ENCODE data around the gene SLC30A7. TPM values are rescaled to one million over a fixed set of nuclear protein-coding genes. Genes with fewer than 3 reads are reported as not detected.

The SLC30A7 gene
- total RNA-seq, 6 experiments from 2014 or later: 27.7 to 36.8 (median 34.8) TPM

DNA sequence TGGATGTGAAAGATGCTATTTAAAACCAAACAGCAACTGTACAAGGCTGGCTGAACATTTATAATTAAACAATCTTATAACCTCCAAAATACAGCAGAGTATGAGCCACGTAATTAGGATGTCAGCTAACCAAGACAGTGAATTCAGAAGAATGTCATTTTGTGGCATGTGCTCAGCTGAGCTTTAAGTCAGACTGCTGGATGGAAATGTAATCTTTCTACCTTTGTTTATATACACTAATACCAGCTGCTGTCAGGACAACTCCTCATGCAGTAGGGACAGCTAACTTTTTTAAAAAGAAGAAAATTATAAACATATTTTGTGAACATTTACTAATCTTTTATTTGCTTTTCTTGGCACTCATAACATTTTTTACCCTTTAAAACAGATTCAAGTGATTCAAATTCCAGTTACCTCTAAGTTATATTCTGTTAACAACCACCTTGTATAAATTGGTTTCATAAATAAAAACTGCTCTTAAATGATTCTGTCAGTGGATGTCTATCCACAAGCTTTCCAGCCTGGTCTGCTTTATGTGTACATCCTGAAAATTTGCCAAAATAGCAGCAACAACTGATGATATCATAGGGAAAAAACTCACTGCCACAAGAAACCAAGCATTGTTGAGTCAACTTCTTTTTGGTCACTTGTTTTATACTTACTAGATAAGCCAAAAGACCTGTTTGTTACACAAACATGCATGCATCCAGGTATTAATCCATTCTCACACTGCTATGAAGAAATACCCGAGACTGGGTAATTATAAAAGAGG, 93.6 kb downstream of the SLC30A7 start:
- Mint-ChIP-seq H3K27me3 (ENCODE audit: insufficient read depth) (no peaks in the 10 kb centered on the region), H3K4me3 (no peak overlapping the region), H3K36me3 (ENCODE audit: low read depth) (peaks cover 47% of the 10 kb centered on the region), H3K4me1 (ENCODE audit: low read depth) (peaks cover 23% of the 10 kb centered on the region), H3K27ac (peak overlapping the region; percentile 76), H3K9me3 (no peaks in the 10 kb centered on the region)
- DNase-seq: peak; percentile 89
- TF ChIP-seq, protein P1, sequence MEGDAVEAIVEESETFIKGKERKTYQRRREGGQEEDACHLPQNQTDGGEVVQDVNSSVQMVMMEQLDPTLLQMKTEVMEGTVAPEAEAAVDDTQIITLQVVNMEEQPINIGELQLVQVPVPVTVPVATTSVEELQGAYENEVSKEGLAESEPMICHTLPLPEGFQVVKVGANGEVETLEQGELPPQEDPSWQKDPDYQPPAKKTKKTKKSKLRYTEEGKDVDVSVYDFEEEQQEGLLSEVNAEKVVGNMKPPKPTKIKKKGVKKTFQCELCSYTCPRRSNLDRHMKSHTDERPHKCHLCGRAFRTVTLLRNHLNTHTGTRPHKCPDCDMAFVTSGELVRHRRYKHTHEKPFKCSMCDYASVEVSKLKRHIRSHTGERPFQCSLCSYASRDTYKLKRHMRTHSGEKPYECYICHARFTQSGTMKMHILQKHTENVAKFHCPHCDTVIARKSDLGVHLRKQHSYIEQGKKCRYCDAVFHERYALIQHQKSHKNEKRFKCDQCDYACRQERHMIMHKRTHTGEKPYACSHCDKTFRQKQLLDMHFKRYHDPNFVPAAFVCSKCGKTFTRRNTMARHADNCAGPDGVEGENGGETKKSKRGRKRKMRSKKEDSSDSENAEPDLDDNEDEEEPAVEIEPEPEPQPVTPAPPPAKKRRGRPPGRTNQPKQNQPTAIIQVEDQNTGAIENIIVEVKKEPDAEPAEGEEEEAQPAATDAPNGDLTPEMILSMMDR (IDR thresholded peaks at IDR 0.05): no peak

DNA sequence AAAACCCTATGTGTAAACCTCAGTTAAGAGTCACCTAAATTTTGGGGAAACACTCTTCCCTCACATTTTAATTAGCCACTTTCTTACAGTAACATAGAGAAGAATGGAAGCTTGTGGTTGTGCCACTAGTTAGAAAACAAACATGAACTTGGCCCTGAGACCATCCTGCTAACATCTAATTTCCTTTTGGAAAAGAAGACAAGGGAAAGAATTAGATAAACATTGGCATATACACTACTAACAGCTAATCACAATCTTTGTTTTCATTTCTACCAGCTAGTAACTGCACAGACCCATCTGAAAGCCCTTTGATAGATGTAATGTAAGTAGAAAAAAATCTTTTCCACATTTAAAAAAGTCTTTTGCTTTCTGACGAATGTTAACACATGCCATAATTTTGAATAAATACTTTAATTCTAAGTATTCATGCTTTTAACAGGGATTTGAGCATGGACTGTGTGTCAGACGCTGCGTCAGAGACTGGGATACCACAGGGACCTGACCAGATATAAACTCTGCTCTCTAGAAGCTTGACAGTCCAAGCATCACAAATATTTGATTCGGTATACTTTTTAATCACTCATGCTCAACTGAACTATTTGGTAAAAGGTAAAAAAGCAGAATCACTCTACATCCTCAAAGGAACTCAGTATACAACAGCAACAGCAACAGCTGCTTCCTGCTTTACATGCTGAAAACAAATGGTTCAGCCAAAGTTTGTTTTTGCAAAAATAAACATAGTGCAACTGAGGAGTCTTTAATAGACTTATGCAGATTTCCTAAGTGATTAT, 99.5 kb downstream of the SLC30A7 start:
- Mint-ChIP-seq H3K27me3 (ENCODE audit: insufficient read depth) (no peaks in the 10 kb centered on the region), H3K27ac (no peak overlapping the region)

DNA sequence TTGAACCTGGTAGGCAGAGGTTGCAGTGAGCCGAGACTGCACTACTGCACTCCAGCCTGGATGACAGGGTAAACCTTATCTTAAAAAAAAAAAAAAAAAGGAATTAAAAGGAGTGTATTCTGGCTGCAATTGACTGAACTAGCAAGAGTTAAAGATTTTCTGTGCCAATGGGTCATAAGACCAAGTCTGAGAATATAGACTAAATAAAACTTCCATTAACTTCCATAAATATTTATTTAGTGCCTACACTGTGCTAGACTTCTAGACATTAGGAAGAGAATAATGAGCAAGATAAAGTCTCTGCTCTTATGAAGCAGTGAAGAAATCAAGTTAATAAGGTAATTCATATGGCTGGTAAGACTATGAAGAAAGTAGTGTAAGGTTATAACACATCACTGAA, 102.5 kb downstream of the SLC30A7 start:
- no peaks in the 10 kb centered on the region for H3K27me3 Mint-ChIP-seq (ENCODE audit: insufficient read depth)
- H3K36me3 Mint-ChIP-seq (ENCODE audit: low read depth): peaks cover 21% of the 10 kb centered on the region
- H3K27ac Mint-ChIP-seq: no peak overlapping the region
- TF ChIP-seq, protein P1 (IDR thresholded peaks at IDR 0.05): no peak
- no peak for DNase-seq
- peaks cover 18% of the 10 kb centered on the region for H3K4me1 Mint-ChIP-seq (ENCODE audit: low read depth)
- H3K4me3 Mint-ChIP-seq: no peak overlapping the region
- no peaks in the 10 kb centered on the region for H3K9me3 Mint-ChIP-seq

More for the DNA sequence above, 99.5 kb downstream of the SLC30A7 start:
- Mint-ChIP-seq H3K36me3 (ENCODE audit: low read depth) (peaks cover 31% of the 10 kb centered on the region), H3K9me3 (no peaks in the 10 kb centered on the region), H3K4me1 (ENCODE audit: low read depth) (peaks cover 6% of the 10 kb centered on the region), H3K4me3 (no peak overlapping the region)
- TF ChIP-seq, protein P1 (IDR thresholded peaks at IDR 0.05): no peak
- DNase-seq: no peak

DNA sequence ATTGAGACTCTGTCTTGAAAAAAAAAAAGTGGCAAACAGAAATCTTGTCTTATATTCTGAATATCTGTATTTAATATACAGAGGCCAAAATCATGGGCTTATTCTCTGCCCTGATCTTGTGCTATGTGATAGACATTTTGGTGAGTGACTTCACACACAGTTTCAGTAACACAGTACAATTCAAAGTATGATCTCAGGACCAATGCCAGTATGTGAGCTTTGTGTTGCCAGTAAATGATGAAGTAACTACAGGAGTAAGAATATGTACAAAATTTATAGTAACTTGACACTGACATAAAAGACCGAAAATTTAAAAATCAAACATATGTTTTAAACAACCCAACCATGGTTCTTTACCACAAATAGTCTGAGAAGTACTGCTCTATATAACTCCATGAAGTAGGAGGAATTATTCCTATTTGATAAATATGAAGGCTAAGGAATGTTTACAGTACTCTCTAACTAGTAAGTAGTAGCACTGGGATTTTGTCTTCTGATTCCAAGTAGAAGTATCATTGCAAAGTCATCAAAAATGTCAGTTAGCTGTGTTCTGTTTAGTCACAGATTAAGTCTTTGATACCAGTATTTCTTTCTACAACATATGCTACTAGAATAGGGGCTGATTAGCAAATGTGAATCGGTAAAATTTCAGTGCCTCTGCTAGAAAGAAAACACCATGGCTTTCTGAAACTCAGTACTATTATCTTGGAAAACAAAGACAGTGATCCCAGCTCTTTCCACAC, 104.4 kb downstream of the SLC30A7 start:
- Mint-ChIP-seq H3K4me1 (ENCODE audit: low read depth) (peaks cover 21% of the 10 kb centered on the region), H3K27me3 (ENCODE audit: insufficient read depth) (no peaks in the 10 kb centered on the region), H3K9me3 (no peaks in the 10 kb centered on the region), H3K36me3 (ENCODE audit: low read depth) (peaks cover 22% of the 10 kb centered on the region), H3K27ac (no peak overlapping the region), H3K4me3 (no peak overlapping the region)
- TF ChIP-seq, protein P1 (IDR thresholded peaks at IDR 0.05): no peak
- no peak for DNase-seq

DNA sequence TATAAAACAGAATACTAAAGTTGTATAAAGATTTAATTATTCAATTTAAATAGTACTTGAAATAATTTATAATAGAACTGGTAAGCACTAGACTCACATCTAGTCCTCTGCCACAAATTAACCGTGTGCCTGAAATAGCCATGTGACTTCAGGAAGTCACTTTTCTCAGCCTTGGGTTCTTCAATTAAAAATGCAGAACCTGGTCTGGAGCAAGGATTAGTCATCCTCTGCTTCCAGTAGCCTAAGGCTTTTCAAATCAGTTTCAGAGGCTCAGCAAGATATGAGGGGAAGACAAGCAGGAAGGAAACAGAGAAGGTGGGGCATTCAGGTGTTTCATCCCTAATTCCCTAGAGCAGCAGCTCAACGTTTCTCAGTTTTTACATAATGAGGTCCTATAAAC, 106.7 kb downstream of the SLC30A7 start:
- TF ChIP-seq, protein P1 (IDR thresholded peaks at IDR 0.05): no peak
- Mint-ChIP-seq H3K4me3 (no peak overlapping the region; the same call in 1 of the 2 replicates), H3K9me3 (no peaks in the 10 kb centered on the region), H3K27me3 (ENCODE audit: insufficient read depth) (no peaks in the 10 kb centered on the region), H3K4me1 (ENCODE audit: low read depth) (peaks cover 25% of the 10 kb centered on the region), H3K27ac (peak overlapping the region; percentile 61), H3K36me3 (ENCODE audit: low read depth) (peaks cover 30% of the 10 kb centered on the region)
- DNase-seq: peak; percentile 59

Measured in HFFc6 (cell line).